ENCODE results near the gene ZGPAT.

The ZGPAT gene

GRCh38 chr20:63781181-63781580 is 73.3 kb downstream of the ZGPAT start:
- no peak overlapping the region for H3K4me3 ChIP-seq (ENCODE audit: low read length)
- no peak for DNase-seq (ENCODE audit: low read depth)
- TF ChIP-seq CTCF (conservative IDR thresholded peaks at IDR 0.05; ENCODE audit: low read depth, low read length): no peak

- TF ChIP-seq CTCF (conservative IDR thresholded peaks at IDR 0.05; ENCODE audit: low read depth, low read length): no peak
- DNase-seq (ENCODE audit: low read depth): no peak
- H3K4me3 ChIP-seq (ENCODE audit: low read length): no peak overlapping the region
Measured at GRCh38 chr20:63782051-63782471, 74.2 kb downstream of the ZGPAT start.

GRCh38 chr20:63782521-63782971 is 74.7 kb downstream of the ZGPAT start:
- H3K4me3 ChIP-seq (ENCODE audit: low read length): no peak overlapping the region
- DNase-seq (ENCODE audit: low read depth): no peak
- no peak for TF ChIP-seq CTCF (conservative IDR thresholded peaks at IDR 0.05; ENCODE audit: low read depth, low read length)

GRCh38 chr20:63783970-63784369 is 76.1 kb downstream of the ZGPAT start:
- no peak for TF ChIP-seq CTCF (conservative IDR thresholded peaks at IDR 0.05; ENCODE audit: low read depth, low read length)
- no peak for DNase-seq (ENCODE audit: low read depth)

GRCh38 chr20:63785691-63786131 is 77.9 kb downstream of the ZGPAT start:
- TF ChIP-seq CTCF (conservative IDR thresholded peaks at IDR 0.05; ENCODE audit: low read depth, low read length): no peak
- H3K4me3 ChIP-seq (ENCODE audit: low read length): no peak overlapping the region
- no peak for DNase-seq (ENCODE audit: low read depth)

More at GRCh38 chr20:63783970-63784369, 76.1 kb downstream of the ZGPAT start:
- H3K4me3 ChIP-seq (ENCODE audit: low read length): no peak overlapping the region
